H1 (cell line): Measurements from ENCODE around the gene NR1D2. TPM values are rescaled to one million over a fixed set of nuclear protein-coding genes. Genes with fewer than 3 reads are reported as not detected.

Experiments
- CTCF ChIA-PET: fragments of 300-600 bp; sonication (Branson Sonifier 250); formaldehyde crosslinking; loops from one replicate; lab custom pipeline; 2021; ENCODE audit not compliant: partially characterized antibody; lab: Charles Lee
- POLR2A ChIA-PET: fragments of 300-600 bp; sonication (Branson Sonifier 250); formaldehyde crosslinking; loops from one replicate; lab custom pipeline; 2021; ENCODE audit warnings: inconsistent platforms; ENCODE audit not compliant: partially characterized antibody; lab: Charles Lee
- DNase-seq, 2 experiments: peaks; one replicate each; pipeline versions ENCODE4 v3.0.0 to v3.0.0-alpha.2; 2010 to 2022; ENCODE audit warnings: low spot score in 2 of 2, low read depth in 1 of 2, mixed read lengths in 1 of 2
- FAIRE-seq: peaks from 2 replicates; lab custom pipeline; 2011; peaks lifted over from hg19 to GRCh38; lab: Jason Lieb, UNC
- H2AFZ ChIP-seq: 2 replicates; pipeline ENCODE4 v1.8.1; 2012; ENCODE audit warnings: low read length, inconsistent platforms
- H2AK5ac ChIP-seq: 2 replicates; pipeline ENCODE4 v1.6.1; 2013; ENCODE audit warnings: low read depth, low read length
- H2BK120ac ChIP-seq: replicated peaks from 2 replicates; pipeline ENCODE3; 2013; ENCODE audit warnings: low read depth, low read length, inconsistent platforms
- H2BK12ac ChIP-seq: 2 replicates; pipeline ENCODE4 v1.6.1; 2013; ENCODE audit warnings: low read depth, low read length
- H2BK15ac ChIP-seq: 2 replicates; pipeline ENCODE4 v1.6.1; 2013; ENCODE audit warnings: low read length
- H2BK20ac ChIP-seq: 2 replicates; pipeline ENCODE4 v1.6.1; 2013; ENCODE audit warnings: low read length
- H2BK5ac ChIP-seq: 2 replicates; pipeline ENCODE4 v1.6.1; 2013; ENCODE audit warnings: low read depth, low read length
- H3K14ac ChIP-seq: 2 replicates; pipeline ENCODE4 v1.6.1; 2013; ENCODE audit warnings: inconsistent platforms; ENCODE audit not compliant: insufficient read length
- H3K18ac ChIP-seq: 2 replicates; pipeline ENCODE4 v1.6.1; 2013; ENCODE audit warnings: low read length; ENCODE audit errors: extremely low read depth
- H3K23ac ChIP-seq: 2 replicates; pipeline ENCODE4 v1.6.1; 2013; ENCODE audit warnings: inconsistent platforms; ENCODE audit not compliant: insufficient read length
- H3K23me2 ChIP-seq: 2 replicates; pipeline ENCODE4 v1.6.1; 2013; ENCODE audit warnings: low read depth, low read length
- H3K27ac ChIP-seq: 2 replicates; pipeline ENCODE4 v1.6.1; 2011; ENCODE audit warnings: low read depth, low read length, inconsistent platforms
- H3K27me3 ChIP-seq, 4 experiments: replicated peaks in 1 of 4; 1 replicate in 1 of 4; 2 replicates in 3 of 4; pipeline versions ENCODE4 v1.6.1 to v1.8.1; 2011 to 2013; ENCODE audit warnings: low read length in 3 of 4, mild to moderate bottlenecking in 3 of 4, inconsistent platforms in 2 of 4, mixed read lengths in 2 of 4, moderate library complexity in 1 of 4; ENCODE audit not compliant: control insufficient read depth in 3 of 4, insufficient read depth in 3 of 4; ENCODE audit errors: extremely low read depth in 1 of 4
- H3K36me3 ChIP-seq, 4 experiments: 2 replicates each; pipeline versions ENCODE4 v1.6.1 to v1.8.1; 2011 to 2013; ENCODE audit warnings: mild to moderate bottlenecking in 4 of 4, low read length in 3 of 4, moderate library complexity in 2 of 4, control low read depth in 1 of 4, inconsistent platforms in 1 of 4; ENCODE audit not compliant: insufficient read depth in 4 of 4, control insufficient read depth in 2 of 4
- H3K4ac ChIP-seq: replicated peaks from 2 replicates; pipeline ENCODE3; 2013; ENCODE audit warnings: low read length, low read depth, mixed read lengths, inconsistent platforms; ENCODE audit not compliant: insufficient read length
- H3K4me1 ChIP-seq, 4 experiments: replicated peaks in 1 of 4; 1 replicate in 1 of 4; 2 replicates in 3 of 4; pipeline versions ENCODE4 v1.6.1 to v1.8.1; 2011 to 2013; ENCODE audit warnings: low read length in 3 of 4, inconsistent platforms in 2 of 4, mixed read lengths in 1 of 4; ENCODE audit not compliant: insufficient read depth in 4 of 4, control insufficient read depth in 3 of 4
- H3K4me2 ChIP-seq, 2 experiments: 2 replicates each; pipeline versions ENCODE4 v1.6.1 to v1.8.1; 2011 to 2013; ENCODE audit warnings: low read depth in 2 of 2, low read length in 2 of 2, control low read depth in 1 of 2, inconsistent platforms in 1 of 2, mild to moderate bottlenecking in 1 of 2; ENCODE audit not compliant: insufficient read depth in 1 of 2
- H3K4me3 ChIP-seq, 4 experiments: fragments of 200-600, 300-600 bp in 1 of 4; sonication (generic), shearing (Covaris generic), sonication (Bioruptor Twin) in 1 of 4; 2 replicates each; pipeline versions ENCODE4 v1.5.1 to v1.8.1; 2011 to 2016; ENCODE audit warnings: low read length in 4 of 4, low read depth in 3 of 4, control low read depth in 2 of 4, inconsistent platforms in 2 of 4, mild to moderate bottlenecking in 2 of 4, mixed read lengths in 1 of 4, moderate library complexity in 1 of 4; ENCODE audit not compliant: insufficient read depth in 2 of 4; ENCODE audit errors: extremely low read depth in 1 of 4
- H3K56ac ChIP-seq: replicated peaks from 2 replicates; pipeline ENCODE3; 2013; ENCODE audit warnings: low read depth, mild to moderate bottlenecking, mixed read lengths, low read length, inconsistent platforms; ENCODE audit not compliant: insufficient read length
- H3K79me1 ChIP-seq: 2 replicates; pipeline ENCODE4 v1.6.1; 2013; ENCODE audit warnings: low read depth, low read length, control low read depth
- H3K79me2 ChIP-seq, 2 experiments: 2 replicates each; pipeline versions ENCODE4 v1.6.1 to v1.8.1; 2012 to 2013; ENCODE audit warnings: low read length in 2 of 2, mild to moderate bottlenecking in 2 of 2, inconsistent platforms in 1 of 2; ENCODE audit not compliant: insufficient read depth in 2 of 2, control insufficient read depth in 1 of 2
- H3K9ac ChIP-seq, 4 experiments: replicated peaks in 1 of 4; 1 replicate in 1 of 4; 2 replicates in 3 of 4; pipeline versions ENCODE4 v1.6.1 to v1.8.1; 2011 to 2013; ENCODE audit warnings: low read depth in 3 of 4, low read length in 3 of 4, control low read depth in 2 of 4, mild to moderate bottlenecking in 2 of 4, moderate library complexity in 2 of 4, inconsistent platforms in 1 of 4; ENCODE audit errors: extremely low read depth in 1 of 4
- H3K9me3 ChIP-seq, 2 experiments: 2 replicates each; pipeline versions ENCODE4 v1.6.1 to v1.8.1; 2012 to 2013; ENCODE audit warnings: mild to moderate bottlenecking in 2 of 2, moderate library complexity in 2 of 2, control low read depth in 1 of 2, inconsistent platforms in 1 of 2, low read depth in 1 of 2, low read length in 1 of 2, mixed read lengths in 1 of 2; ENCODE audit not compliant: insufficient read depth in 2 of 2
- H4K20me1 ChIP-seq, 2 experiments: replicated peaks in 1 of 2; 2 replicates each; pipeline versions ENCODE3 to v1.8.1; 2011 to 2013; ENCODE audit warnings: inconsistent platforms in 2 of 2, low read length in 2 of 2, mild to moderate bottlenecking in 1 of 2; ENCODE audit not compliant: insufficient read depth in 2 of 2, control insufficient read depth in 1 of 2
- H4K5ac ChIP-seq: 2 replicates; pipeline ENCODE4 v1.6.1; 2013; ENCODE audit warnings: low read length, low read depth, mixed read lengths, inconsistent platforms; ENCODE audit not compliant: insufficient read length
- H4K8ac ChIP-seq: 2 replicates; pipeline ENCODE4 v1.8.0; 2013; ENCODE audit warnings: mild to moderate bottlenecking, moderate library complexity, low read length, inconsistent platforms; ENCODE audit not compliant: insufficient read depth; ENCODE audit errors: extremely low read depth
- H4K91ac ChIP-seq: replicated peaks from 2 replicates; pipeline ENCODE3; 2013; ENCODE audit warnings: low read length, mixed read lengths, inconsistent platforms; ENCODE audit not compliant: insufficient read length
- CBX8 ChIP-seq: fragments of 300-800, 300-1000 bp; sonication (generic); IDR thresholded peaks from 2 replicates; pipeline ENCODE4 v1.7.1; 2016; ENCODE audit warnings: low read depth, low read length, borderline replicate concordance
- CREB1 ChIP-seq: IDR thresholded peaks from 2 replicates; pipeline ENCODE4 v1.6.1; 2012; ENCODE audit warnings: inconsistent platforms
- GABPA ChIP-seq: IDR thresholded peaks from 2 replicates; pipeline ENCODE4 v1.6.1; 2011; ENCODE audit warnings: mild to moderate bottlenecking, low read length, moderate library complexity, borderline replicate concordance; ENCODE audit not compliant: insufficient read depth
- HDAC2 ChIP-seq, 2 experiments: fragments of 300-600 bp in 1 of 2; sonication (generic) in 1 of 2; IDR thresholded peaks; 2 replicates each; pipeline ENCODE4 v1.6.1; 2011 to 2012; ENCODE audit warnings: low read depth in 2 of 2, low read length in 2 of 2, mild to moderate bottlenecking in 2 of 2, moderate library complexity in 2 of 2, borderline replicate concordance in 1 of 2, inconsistent platforms in 1 of 2
- POLR2A ChIP-seq, 2 experiments: IDR thresholded peaks; 1 replicate in 1 of 2; 2 replicates in 1 of 2; pipeline ENCODE4 v1.6.1; 2011; ENCODE audit warnings: low read depth in 2 of 2, low read length in 2 of 2, mild to moderate bottlenecking in 2 of 2; ENCODE audit errors: control extremely low read depth in 1 of 2
- RNF2 ChIP-seq: fragments of 200-900, 300-1000 bp; sonication (generic); IDR thresholded peaks from 2 replicates; pipeline ENCODE4 v1.7.1; 2016; ENCODE audit warnings: borderline replicate concordance, low read depth, mild to moderate bottlenecking, antibody characterized with exemption, low read length; ENCODE audit not compliant: poor library complexity, severe bottlenecking; ENCODE audit errors: missing control alignments
- RXRA ChIP-seq: IDR thresholded peaks from 2 replicates; pipeline ENCODE4 v1.6.1; 2011; ENCODE audit warnings: low read depth, mild to moderate bottlenecking, low read length, moderate library complexity; ENCODE audit not compliant: insufficient read depth
- SIN3A ChIP-seq, 2 experiments: IDR thresholded peaks in 1 of 2; conservative IDR thresholded peaks in 1 of 2; 2 replicates each; pipeline ENCODE4 v1.6.1; 2011 to 2012; ENCODE audit warnings: low read length in 2 of 2, improper control_type of control experiment in 1 of 2, low read depth in 1 of 2, mild to moderate bottlenecking in 1 of 2
- SP1 ChIP-seq: IDR thresholded peaks from 2 replicates; pipeline ENCODE4 v1.6.1; 2011; ENCODE audit warnings: low read depth, low read length
- TAF1 ChIP-seq: IDR thresholded peaks from 2 replicates; pipeline ENCODE4 v1.6.1; 2011; ENCODE audit warnings: mild to moderate bottlenecking, low read depth, low read length
- WGBS, 2 experiments: shearing (Covaris generic) in 1 of 2; methylation state at CpG; one replicate each; pipeline versions ENCODE4 v1.1.6 to v1.1.7; 2013 to 2015; ENCODE audit warnings: low lambda C conversion rate in 2 of 2, mixed read lengths in 2 of 2, inconsistent platforms in 1 of 2, low coverage in 1 of 2, missing lambda C conversion rate in 1 of 2; ENCODE audit not compliant: insufficient replicate concordance in 2 of 2, insufficient coverage in 1 of 2, insufficient read length in 1 of 2; ENCODE audit errors: extremely low coverage in 1 of 2, missing lambda C conversion rate in 1 of 2; 5-methylcytosine and 5-hydroxymethylcytosine counted together
- polyA plus RNA-seq, 7 experiments: library from polyadenylated mRNA; depleted of rRNA in 3 of 7; stranded (reverse) in 5 of 7; unstranded in 2 of 7; fragments of >200 nt in 5 of 7; fragments of 200-250 nt in 2 of 7; gene quantifications; 1 replicate in 5 of 7; 2 replicates in 1 of 7; 4 replicates in 1 of 7; pipeline versions ENCODE4 v1.2.1 to v1.2.3, GENCODE V29; 2011 to 2013; ENCODE audit warnings: missing spikeins in 2 of 7, mixed read lengths in 2 of 7
- total RNA-seq: library from RNA; stranded (reverse); fragmentation: NEBNext Ultra II Directional; extraction: Animal tissue kit (Norgen Biotek cat#: 25700); gene quantifications from 2 replicates; pipeline ENCODE4 v1.2.1, GENCODE V29; 2021

NR1D2 gene
- total and polyA plus RNA-seq, 2 of the 8 experiments (the other 6 are each of a cell fraction or from before 2014, with no cell fraction given) = 5.9 to 21.7 TPM

DNA sequence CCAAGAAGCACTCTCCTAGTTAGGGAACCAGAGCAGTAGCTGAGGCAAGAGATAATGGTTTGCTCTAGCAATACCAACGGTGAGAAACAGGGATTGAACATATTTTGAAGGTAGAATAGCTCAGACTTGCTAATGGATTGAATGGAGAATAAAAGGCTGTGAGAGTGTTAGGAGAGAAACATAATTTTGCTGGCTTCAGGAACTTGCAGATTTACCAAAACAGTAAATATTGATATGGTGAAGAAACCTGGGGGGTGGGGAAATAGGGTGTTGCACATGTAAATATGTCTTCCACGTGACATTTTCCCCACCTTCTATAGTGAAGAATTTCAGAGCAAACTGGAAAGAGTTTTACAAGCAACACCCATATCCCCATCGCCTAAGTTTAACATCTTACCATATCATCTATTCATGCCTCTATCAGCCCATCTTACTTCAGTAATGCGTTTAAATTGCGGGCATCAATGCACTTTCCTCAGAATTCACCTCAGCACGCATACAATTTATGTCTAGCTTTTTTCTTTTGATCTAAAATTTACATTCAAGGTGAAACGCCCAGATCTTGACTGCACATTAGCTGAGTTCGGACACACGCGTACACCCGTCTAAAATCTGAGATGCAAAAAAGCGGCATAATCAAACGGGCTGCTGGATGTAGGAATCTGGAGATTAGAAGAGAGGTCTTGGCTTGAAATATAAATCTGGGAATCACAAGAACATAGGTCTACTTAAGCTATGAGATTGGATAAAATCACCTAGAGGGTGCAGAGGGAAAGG lies 891 bp upstream of the NR1D2 start:
- DNase-seq (no peak), FAIRE-seq (no peak)
- H3K27ac ChIP-seq = 0 out of 2 replicates have a peak overlapping the region, but pooled peaks have one; percentile 56
- peak overlapping the region; percentile 47 for H2BK120ac ChIP-seq
- 5% methylated on average over 13 of the region's 13 CpGs; no CpG with 5 or more reads in 1 of the 2 experiments for WGBS, 2 experiments
- peaks cover 4 to 27% of the 10 kb centered on the region in 2 experiments; a peak in 3 of 4 replicates for H3K79me2 ChIP-seq
- no peaks in the 10 kb centered on the region; a peak in 1 of 7 replicates for H3K27me3 ChIP-seq
- H4K5ac ChIP-seq = no peak overlapping the region
- no peak overlapping the region for H4K8ac ChIP-seq
- H4K20me1 ChIP-seq = no peaks in the 10 kb centered on the region
- POLR2A ChIA-PET = interaction anchor here (0.7 to 19.1 kb wide), 9 partner anchors 8 to 145 kb away, joined by 3 to 363 read pairs (median 5); partner anchors contain the start of genes NKIRAS1 and RPL15
- H3K14ac ChIP-seq = no peak overlapping the region
- peak overlapping the region; percentile 31; the same call in 1 of the 2 replicates for H2BK12ac ChIP-seq
- H2AFZ ChIP-seq = no peak overlapping the region
- CTCF ChIA-PET = interaction anchor here (0.9 to 1.6 kb wide), 4 partner anchors 10 to 232 kb away, joined by 3 to 6 read pairs (median 4); partner anchors contain the start of genes NKIRAS1 and RPL15
- peaks cover 5% of the 10 kb centered on the region for H3K23me2 ChIP-seq
- H3K9me3 ChIP-seq = no peaks in the 10 kb centered on the region
- peak overlapping the region; percentile 66 for H3K18ac ChIP-seq
- H3K36me3 ChIP-seq = no peaks in the 10 kb centered on the region
- peak overlapping the region; percentile 81 to 96 (median 88) for H3K9ac ChIP-seq
- peak overlapping the region; percentile 87; the same call in 1 of the 2 replicates for H2BK5ac ChIP-seq
- no peak overlapping the region for H3K4ac ChIP-seq
- peak overlapping the region; percentile 46; the same call in 1 of the 2 replicates for H2AK5ac ChIP-seq
- no peak overlapping the region for H2BK20ac ChIP-seq
- H4K91ac ChIP-seq = peak overlapping the region; percentile 52
- H3K4me3 ChIP-seq = peak overlapping the region; percentile 59 to 91 (median 82)
- no peak overlapping the region for H3K56ac ChIP-seq
- peak overlapping the region; percentile 98 to 99 for H3K4me2 ChIP-seq
- no peaks in the 10 kb centered on the region for H3K79me1 ChIP-seq
- H3K23ac ChIP-seq = no peak overlapping the region
- H2BK15ac ChIP-seq = no peak overlapping the region
- peaks cover 8 to 17% (median 12%) of the 10 kb centered on the region in 4 experiments; a peak in 6 of 7 replicates for H3K4me1 ChIP-seq
- no peak for TF ChIP-seq TAF1
- no peak for TF ChIP-seq RNF2
- TF ChIP-seq GABPA = no peak
- 0 out of 2 replicates have a peak, but pooled peaks have one; percentile 3 for TF ChIP-seq SP1
- TF ChIP-seq CREB1 = no peak
- peak in 1 of 2 experiments; percentile 2; a peak in 1 of 3 replicates for TF ChIP-seq POLR2A (IDR thresholded peaks at IDR 0.05; ENCODE audit: control extremely low read depth in 1 of 2, low read depth in 2 of 2, low read length in 2 of 2)
- no peak for TF ChIP-seq RXRA
- peak in 1 of 2 experiments; percentile 4; a peak in 1 of 4 replicates for TF ChIP-seq SIN3A (conservative IDR thresholded peaks at IDR 0.05 in 1 of 2, IDR thresholded peaks at IDR 0.05 in 1 of 2; ENCODE audit: low read depth in 1 of 2, low read length in 2 of 2)
- TF ChIP-seq CBX8 = no peak
- no peak for TF ChIP-seq HDAC2 (IDR thresholded peaks at IDR 0.05; ENCODE audit: borderline replicate concordance in 1 of 2, low read depth in 2 of 2, low read length in 2 of 2)
